DLD1 (cell line): ENCODE results near the gene ARHGAP22.

ENCODE experiments used
- in situ Hi-C: cut with HindIII; loops from 2 replicates; pipeline ENCODE4 v1.10.0; 2017; ENCODE audit warnings: low sequenced_read_pairs

ARHGAP22 gene

GRCh38 chr10:48406658-48407057, 198.2 kb downstream of the ARHGAP22 start:
- in situ Hi-C loops: no loop called here

GRCh38 chr10:48406204-48406603, 198.7 kb downstream of the ARHGAP22 start:
- in situ Hi-C loops: no loop called here

GRCh38 chr10:48404646-48405045, 200.2 kb downstream of the ARHGAP22 start:
- in situ Hi-C loops: no loop called here

- in situ Hi-C loops: no loop called here
Measured at GRCh38 chr10:48400850-48401220, 204.0 kb downstream of the ARHGAP22 start.

GRCh38 chr10:48400129-48400849, 204.6 kb downstream of the ARHGAP22 start:
- in situ Hi-C loops: no loop called here

GRCh38 chr10:48399551-48399950, 205.3 kb downstream of the ARHGAP22 start:
- in situ Hi-C loops: no loop called here

- in situ Hi-C loops: no loop called here
Measured at GRCh38 chr10:48399056-48399541, 205.8 kb downstream of the ARHGAP22 start.

GRCh38 chr10:48398261-48398660, 206.6 kb downstream of the ARHGAP22 start:
- in situ Hi-C loops: no loop called here
